Islet of Langerhans (tissue), 1 donor: ENCODE measurements around the gene UBXN2A.

ENCODE experiments used
- FAIRE-seq: peaks from one replicate; lab custom pipeline; 2011; peaks lifted over from hg19 to GRCh38; lab: Jason Lieb, UNC

Gene UBXN2A

GRCh38 chr2:24046930-24047702 is 106.9 kb downstream of the UBXN2A start, which contains the start of gene WDCP:
WDCP (minus strand) TSS chr2:24047391; CDS start chr2:24039494, 7,897 bp downstream.
- FAIRE-seq, result peak; percentile 94

- FAIRE-seq, result no peak
These were observed 107.4 kb downstream of the UBXN2A start for GRCh38 chr2:24047703-24048033.

DNA sequence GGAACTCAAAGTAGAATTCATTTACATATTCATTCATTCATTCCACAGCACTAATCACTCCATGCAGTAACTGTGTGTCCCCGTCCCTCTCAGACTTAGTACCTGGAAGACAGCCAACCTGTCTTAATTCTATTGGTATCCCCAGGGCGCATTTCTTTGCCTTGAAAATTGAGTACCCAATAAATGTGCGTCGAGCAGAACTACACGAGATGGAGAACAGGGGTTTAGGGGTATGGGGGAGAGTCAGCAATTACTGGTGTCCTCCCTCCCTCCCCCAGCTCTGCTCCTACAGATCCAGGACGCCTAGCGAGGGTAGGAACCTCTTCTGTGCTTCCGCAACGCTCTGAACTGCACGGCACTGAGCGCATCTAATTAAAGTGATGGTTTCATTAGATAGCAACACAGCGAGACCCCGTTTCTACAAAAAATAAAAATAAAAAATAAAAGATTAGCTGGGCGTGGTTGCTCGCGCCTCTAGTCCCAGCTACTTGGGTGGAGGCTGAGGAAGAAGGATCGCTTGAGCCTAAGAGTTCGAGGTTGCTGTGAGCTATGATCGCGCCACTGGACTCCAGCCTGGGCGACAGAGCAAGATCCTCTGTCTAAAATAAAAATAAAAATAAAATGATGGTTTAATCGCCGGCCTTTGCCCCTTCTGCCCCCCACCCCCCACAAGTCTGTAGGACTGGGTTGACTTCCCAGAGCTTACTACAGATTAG is 108.7 kb downstream of the UBXN2A start:
- FAIRE-seq, result no peak

DNA sequence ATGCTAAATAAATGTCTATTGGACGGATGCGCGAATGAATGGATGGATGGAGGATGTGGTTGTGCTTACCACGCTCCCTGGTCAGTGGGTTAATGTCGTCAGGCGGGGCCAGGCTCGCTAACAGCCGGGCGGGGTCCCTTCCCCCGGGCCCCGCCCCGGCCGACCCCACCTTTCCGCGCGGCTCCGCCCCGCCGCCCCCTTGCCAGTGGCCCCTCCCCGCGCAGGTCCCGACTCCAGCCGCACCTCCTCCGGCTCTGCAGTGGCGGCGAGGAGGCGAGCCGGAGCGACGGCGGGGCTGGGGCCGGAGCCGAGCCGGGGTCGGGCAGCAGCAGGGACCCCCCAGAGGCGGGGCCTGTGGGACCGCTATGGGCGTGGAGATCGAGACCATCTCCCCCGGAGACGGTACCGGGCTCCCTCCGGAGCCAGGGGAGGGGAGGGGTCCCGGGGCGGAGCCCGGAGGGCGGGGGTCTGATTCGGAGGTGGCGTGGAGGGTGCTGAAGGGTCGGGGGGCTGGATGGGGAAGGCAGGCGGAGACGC is 109.3 kb downstream of the UBXN2A start, which contains the start of gene FKBP1B:
FKBP1B (plus strand) TSS at position 257 of the 537 bp plus-strand sequence; CDS start at position 366, 109 bp downstream.
- no peak for FAIRE-seq

GRCh38 chr2:24050041-24050979 is 110.0 kb downstream of the UBXN2A start:
- FAIRE-seq, result no peak

DNA sequence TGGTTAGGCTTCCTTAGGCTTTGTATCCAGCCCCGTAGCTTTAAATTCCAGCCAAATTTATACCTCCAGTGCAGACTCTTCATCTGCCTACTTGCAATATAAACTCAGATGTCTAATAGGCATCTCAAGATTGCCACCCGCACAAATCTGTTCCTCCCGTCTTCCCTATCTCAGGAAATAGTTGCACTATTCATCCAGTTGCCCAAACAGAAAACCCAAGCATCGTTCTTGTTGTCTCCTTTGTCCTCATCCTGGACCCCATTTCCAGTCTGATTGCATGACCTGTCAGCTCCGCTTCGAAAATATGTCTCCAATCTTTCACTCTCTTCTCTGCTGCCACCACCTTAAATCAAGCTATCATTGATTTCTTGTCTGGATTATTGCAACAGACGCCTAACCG is 111.6 kb downstream of the UBXN2A start:
- no peak for FAIRE-seq

- no peak for FAIRE-seq
These were observed 112.7 kb downstream of the UBXN2A start for GRCh38 chr2:24052951-24053350.
